ENCODE data around the gene MED20. TPM values are rescaled to one million over a fixed set of nuclear protein-coding genes. Genes with fewer than 3 reads are reported as not detected.
A peak's percentile ranks its signal among the peaks of the same experiment; 100 is the strongest.

Gene MED20
- total RNA-seq, 1 experiment from 2014 or later, result 42.4 TPM

DNA sequence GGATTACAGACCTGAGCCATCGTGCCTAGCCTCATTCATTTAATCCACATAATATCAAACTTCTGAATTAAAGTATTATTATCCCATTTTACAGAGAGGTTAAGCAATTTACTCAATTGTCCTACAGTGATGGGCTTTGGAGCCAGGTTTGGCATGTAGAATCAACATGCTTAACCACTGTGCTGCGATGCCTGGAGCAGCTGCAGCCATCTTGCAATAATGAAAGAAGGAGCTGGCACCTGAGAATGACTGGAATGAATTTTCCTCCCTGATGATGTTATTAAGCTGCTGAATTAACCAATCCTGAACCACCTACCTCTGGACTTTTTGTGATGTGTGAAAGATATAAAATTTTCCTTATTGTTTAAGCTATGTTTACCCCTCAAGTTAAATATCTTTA, 33.7 kb upstream of the MED20 start (continued):
- TF ChIP-seq, protein P1, sequence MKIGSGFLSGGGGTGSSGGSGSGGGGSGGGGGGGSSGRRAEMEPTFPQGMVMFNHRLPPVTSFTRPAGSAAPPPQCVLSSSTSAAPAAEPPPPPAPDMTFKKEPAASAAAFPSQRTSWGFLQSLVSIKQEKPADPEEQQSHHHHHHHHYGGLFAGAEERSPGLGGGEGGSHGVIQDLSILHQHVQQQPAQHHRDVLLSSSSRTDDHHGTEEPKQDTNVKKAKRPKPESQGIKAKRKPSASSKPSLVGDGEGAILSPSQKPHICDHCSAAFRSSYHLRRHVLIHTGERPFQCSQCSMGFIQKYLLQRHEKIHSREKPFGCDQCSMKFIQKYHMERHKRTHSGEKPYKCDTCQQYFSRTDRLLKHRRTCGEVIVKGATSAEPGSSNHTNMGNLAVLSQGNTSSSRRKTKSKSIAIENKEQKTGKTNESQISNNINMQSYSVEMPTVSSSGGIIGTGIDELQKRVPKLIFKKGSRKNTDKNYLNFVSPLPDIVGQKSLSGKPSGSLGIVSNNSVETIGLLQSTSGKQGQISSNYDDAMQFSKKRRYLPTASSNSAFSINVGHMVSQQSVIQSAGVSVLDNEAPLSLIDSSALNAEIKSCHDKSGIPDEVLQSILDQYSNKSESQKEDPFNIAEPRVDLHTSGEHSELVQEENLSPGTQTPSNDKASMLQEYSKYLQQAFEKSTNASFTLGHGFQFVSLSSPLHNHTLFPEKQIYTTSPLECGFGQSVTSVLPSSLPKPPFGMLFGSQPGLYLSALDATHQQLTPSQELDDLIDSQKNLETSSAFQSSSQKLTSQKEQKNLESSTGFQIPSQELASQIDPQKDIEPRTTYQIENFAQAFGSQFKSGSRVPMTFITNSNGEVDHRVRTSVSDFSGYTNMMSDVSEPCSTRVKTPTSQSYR (CRISPR knock-in tag; IDR thresholded peaks at IDR 0.05), result no peak
- TF ChIP-seq ZNF263 (CRISPR knock-in tag; IDR thresholded peaks at IDR 0.05; ENCODE audit: low read depth), result no peak

DNA sequence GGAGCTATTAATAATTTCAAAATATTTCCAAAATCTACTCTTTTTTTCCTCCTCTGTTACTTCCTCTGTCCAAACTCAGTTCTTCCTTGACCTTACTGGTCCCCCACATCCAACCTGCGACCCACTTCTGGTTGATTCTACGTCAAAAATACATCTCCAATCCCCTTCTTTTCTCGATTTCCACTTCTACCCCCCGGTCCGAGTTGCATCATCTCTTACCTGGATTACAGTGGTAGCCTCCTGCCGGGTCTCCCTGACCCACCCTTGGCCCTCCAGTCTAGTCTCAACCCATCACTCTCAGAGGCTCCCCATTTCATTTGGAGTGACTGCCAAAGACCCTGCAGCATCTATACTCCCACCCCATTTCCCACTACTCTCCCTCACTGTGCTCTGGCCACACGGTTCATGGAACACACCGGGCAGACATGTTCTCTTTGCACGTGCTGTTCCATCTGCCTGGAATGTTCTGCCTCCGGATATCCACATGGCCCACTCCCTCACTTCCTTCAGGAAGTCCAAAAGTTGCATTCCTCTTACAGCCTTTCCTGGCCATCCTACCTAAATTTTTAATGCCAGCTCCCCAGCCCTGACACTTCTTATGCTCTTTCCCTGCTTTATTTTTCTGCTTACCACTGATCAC, 26.8 kb upstream of the MED20 start:
- TF ChIP-seq GABPB1 (CRISPR knock-in tag; IDR thresholded peaks at IDR 0.05), result no peak
- no peak for TF ChIP-seq ZNF396 (CRISPR knock-in tag; IDR thresholded peaks at IDR 0.05; ENCODE audit: borderline replicate concordance)
- TF ChIP-seq, protein P2, sequence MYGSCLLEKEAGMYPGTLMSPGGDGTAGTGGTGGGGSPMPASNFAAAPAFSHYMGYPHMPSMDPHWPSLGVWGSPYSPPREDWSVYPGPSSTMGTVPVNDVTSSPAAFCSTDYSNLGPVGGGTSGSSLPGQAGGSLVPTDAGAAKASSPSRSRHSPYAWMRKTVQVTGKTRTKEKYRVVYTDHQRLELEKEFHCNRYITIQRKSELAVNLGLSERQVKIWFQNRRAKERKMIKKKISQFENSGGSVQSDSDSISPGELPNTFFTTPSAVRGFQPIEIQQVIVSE (CRISPR knock-in tag; IDR thresholded peaks at IDR 0.05; ENCODE audit: borderline replicate concordance), result no peak
- TF ChIP-seq SOX15 (CRISPR knock-in tag; IDR thresholded peaks at IDR 0.05), result no peak
- TF ChIP-seq, protein P3, sequence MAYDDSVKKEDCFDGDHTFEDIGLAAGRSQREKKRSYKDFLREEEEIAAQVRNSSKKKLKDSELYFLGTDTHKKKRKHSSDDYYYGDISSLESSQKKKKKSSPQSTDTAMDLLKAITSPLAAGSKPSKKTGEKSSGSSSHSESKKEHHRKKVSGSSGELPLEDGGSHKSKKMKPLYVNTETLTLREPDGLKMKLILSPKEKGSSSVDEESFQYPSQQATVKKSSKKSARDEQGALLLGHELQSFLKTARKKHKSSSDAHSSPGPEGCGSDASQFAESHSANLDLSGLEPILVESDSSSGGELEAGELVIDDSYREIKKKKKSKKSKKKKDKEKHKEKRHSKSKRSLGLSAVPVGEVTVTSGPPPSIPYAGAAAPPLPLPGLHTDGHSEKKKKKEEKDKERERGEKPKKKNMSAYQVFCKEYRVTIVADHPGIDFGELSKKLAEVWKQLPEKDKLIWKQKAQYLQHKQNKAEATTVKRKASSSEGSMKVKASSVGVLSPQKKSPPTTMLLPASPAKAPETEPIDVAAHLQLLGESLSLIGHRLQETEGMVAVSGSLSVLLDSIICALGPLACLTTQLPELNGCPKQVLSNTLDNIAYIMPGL (CRISPR knock-in tag; IDR thresholded peaks at IDR 0.05), result no peak
- TF ChIP-seq ZBTB21 (CRISPR knock-in tag; IDR thresholded peaks at IDR 0.05; ENCODE audit: borderline replicate concordance), result no peak
- TF ChIP-seq, protein P4, sequence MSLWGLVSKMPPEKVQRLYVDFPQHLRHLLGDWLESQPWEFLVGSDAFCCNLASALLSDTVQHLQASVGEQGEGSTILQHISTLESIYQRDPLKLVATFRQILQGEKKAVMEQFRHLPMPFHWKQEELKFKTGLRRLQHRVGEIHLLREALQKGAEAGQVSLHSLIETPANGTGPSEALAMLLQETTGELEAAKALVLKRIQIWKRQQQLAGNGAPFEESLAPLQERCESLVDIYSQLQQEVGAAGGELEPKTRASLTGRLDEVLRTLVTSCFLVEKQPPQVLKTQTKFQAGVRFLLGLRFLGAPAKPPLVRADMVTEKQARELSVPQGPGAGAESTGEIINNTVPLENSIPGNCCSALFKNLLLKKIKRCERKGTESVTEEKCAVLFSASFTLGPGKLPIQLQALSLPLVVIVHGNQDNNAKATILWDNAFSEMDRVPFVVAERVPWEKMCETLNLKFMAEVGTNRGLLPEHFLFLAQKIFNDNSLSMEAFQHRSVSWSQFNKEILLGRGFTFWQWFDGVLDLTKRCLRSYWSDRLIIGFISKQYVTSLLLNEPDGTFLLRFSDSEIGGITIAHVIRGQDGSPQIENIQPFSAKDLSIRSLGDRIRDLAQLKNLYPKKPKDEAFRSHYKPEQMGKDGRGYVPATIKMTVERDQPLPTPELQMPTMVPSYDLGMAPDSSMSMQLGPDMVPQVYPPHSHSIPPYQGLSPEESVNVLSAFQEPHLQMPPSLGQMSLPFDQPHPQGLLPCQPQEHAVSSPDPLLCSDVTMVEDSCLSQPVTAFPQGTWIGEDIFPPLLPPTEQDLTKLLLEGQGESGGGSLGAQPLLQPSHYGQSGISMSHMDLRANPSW (CRISPR knock-in tag; conservative IDR thresholded peaks at IDR 0.05; ENCODE audit: low read depth), result no peak
- TF ChIP-seq ZNF317 (CRISPR knock-in tag; IDR thresholded peaks at IDR 0.05; ENCODE audit: borderline replicate concordance, low read depth), result no peak
- TF ChIP-seq SMAD3 (CRISPR knock-in tag; IDR thresholded peaks at IDR 0.05; ENCODE audit: borderline replicate concordance), result no peak
- TF ChIP-seq FOXP1 (CRISPR knock-in tag; IDR thresholded peaks at IDR 0.05; ENCODE audit: borderline replicate concordance), result no peak
- TF ChIP-seq, protein P5, sequence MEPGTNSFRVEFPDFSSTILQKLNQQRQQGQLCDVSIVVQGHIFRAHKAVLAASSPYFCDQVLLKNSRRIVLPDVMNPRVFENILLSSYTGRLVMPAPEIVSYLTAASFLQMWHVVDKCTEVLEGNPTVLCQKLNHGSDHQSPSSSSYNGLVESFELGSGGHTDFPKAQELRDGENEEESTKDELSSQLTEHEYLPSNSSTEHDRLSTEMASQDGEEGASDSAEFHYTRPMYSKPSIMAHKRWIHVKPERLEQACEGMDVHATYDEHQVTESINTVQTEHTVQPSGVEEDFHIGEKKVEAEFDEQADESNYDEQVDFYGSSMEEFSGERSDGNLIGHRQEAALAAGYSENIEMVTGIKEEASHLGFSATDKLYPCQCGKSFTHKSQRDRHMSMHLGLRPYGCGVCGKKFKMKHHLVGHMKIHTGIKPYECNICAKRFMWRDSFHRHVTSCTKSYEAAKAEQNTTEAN (CRISPR knock-in tag; IDR thresholded peaks at IDR 0.05), result no peak
- TF ChIP-seq FOXJ3 (CRISPR knock-in tag; IDR thresholded peaks at IDR 0.05; ENCODE audit: borderline replicate concordance), result no peak
- no peak for TF ChIP-seq JUN (CRISPR knock-in tag; IDR thresholded peaks at IDR 0.05)
- TF ChIP-seq, protein P6, sequence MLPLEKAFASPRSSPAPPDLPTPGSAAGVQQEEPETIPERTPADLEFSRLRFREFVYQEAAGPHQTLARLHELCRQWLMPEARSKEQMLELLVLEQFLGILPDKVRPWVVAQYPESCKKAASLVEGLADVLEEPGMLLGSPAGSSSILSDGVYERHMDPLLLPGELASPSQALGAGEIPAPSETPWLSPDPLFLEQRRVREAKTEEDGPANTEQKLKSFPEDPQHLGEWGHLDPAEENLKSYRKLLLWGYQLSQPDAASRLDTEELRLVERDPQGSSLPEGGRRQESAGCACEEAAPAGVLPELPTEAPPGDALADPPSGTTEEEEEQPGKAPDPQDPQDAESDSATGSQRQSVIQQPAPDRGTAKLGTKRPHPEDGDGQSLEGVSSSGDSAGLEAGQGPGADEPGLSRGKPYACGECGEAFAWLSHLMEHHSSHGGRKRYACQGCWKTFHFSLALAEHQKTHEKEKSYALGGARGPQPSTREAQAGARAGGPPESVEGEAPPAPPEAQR (CRISPR knock-in tag; IDR thresholded peaks at IDR 0.05), result no peak
- TF ChIP-seq, protein P7, sequence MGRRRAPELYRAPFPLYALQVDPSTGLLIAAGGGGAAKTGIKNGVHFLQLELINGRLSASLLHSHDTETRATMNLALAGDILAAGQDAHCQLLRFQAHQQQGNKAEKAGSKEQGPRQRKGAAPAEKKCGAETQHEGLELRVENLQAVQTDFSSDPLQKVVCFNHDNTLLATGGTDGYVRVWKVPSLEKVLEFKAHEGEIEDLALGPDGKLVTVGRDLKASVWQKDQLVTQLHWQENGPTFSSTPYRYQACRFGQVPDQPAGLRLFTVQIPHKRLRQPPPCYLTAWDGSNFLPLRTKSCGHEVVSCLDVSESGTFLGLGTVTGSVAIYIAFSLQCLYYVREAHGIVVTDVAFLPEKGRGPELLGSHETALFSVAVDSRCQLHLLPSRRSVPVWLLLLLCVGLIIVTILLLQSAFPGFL (CRISPR knock-in tag; IDR thresholded peaks at IDR 0.05; ENCODE audit: borderline replicate concordance), result no peak
- TF ChIP-seq, protein P8, sequence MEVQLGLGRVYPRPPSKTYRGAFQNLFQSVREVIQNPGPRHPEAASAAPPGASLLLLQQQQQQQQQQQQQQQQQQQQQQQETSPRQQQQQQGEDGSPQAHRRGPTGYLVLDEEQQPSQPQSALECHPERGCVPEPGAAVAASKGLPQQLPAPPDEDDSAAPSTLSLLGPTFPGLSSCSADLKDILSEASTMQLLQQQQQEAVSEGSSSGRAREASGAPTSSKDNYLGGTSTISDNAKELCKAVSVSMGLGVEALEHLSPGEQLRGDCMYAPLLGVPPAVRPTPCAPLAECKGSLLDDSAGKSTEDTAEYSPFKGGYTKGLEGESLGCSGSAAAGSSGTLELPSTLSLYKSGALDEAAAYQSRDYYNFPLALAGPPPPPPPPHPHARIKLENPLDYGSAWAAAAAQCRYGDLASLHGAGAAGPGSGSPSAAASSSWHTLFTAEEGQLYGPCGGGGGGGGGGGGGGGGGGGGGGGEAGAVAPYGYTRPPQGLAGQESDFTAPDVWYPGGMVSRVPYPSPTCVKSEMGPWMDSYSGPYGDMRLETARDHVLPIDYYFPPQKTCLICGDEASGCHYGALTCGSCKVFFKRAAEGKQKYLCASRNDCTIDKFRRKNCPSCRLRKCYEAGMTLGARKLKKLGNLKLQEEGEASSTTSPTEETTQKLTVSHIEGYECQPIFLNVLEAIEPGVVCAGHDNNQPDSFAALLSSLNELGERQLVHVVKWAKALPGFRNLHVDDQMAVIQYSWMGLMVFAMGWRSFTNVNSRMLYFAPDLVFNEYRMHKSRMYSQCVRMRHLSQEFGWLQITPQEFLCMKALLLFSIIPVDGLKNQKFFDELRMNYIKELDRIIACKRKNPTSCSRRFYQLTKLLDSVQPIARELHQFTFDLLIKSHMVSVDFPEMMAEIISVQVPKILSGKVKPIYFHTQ (CRISPR knock-in tag; IDR thresholded peaks at IDR 0.05), result no peak
- CTCF ChIA-PET, result interaction anchor here (1.6 kb wide), 1 partner anchor 27 kb away, joined by 5 read pairs; the partner anchor contains the start of genes BYSL and MED20
- no peaks in the 10 kb centered on the region for H3K36me3 Mint-ChIP-seq
- ATAC-seq (no peak), DNase-seq (ENCODE audit: low spot score) (no peak)
- H3K27ac Mint-ChIP-seq, result peak overlapping the region; percentile 54; the same call in 1 of the 2 replicates
- H3K4me3 Mint-ChIP-seq, result no peak overlapping the region
- H3K27me3 Mint-ChIP-seq (ENCODE audit: low read depth), result peaks cover 10% of the 10 kb centered on the region
- no peaks in the 10 kb centered on the region for H3K9me3 Mint-ChIP-seq
- H3K4me1 Mint-ChIP-seq, result no peaks in the 10 kb centered on the region
- POLR2A ChIA-PET, result interaction anchor here (0.6 kb wide), 1 partner anchor 160 kb away, joined by 6 read pairs; no protein-coding TSS in a partner anchor
